PC-9 (cell line): ENCODE results near the gene KDM4D. TPM values are rescaled to one million over a fixed set of nuclear protein-coding genes. Genes with fewer than 3 reads are reported as not detected.

ENCODE experiments used
- BruUV-seq: library from RNA; stranded (reverse); fragments of 400-500 nt; replicated peaks from 2 replicates; lab custom pipeline; 2021; lab: Mats Ljungman, UMichigan
- CTCF ChIA-PET: fragments of 300-600 bp; sonication (Branson Sonifier 250); formaldehyde crosslinking; loops from one replicate; lab custom pipeline; 2022; ENCODE audit warnings: antibody characterized with exemption; lab: Charles Lee
- POLR2A ChIA-PET: fragments of 300-600 bp; sonication (Branson Sonifier 250); formaldehyde crosslinking; loops from one replicate; lab custom pipeline; 2022; ENCODE audit warnings: antibody characterized with exemption; ENCODE audit not compliant: unreplicated experiment; lab: Charles Lee
- DNase-seq, 2 experiments: peaks; one replicate each; pipeline versions ENCODE4 v3.0.0 to v3.0.0-alpha.2; 2015 to 2022; ENCODE audit warnings: mixed read lengths in 1 of 2
- H2AFZ ChIP-seq: fragments of 200-600 bp; sonication (generic); 2 replicates; pipeline ENCODE4 v1.8.1; 2017; ENCODE audit warnings: antibody characterized with exemption
- H3F3A ChIP-seq: fragments of 200-600 bp; sonication (generic); 2 replicates; pipeline ENCODE4 v1.8.1; 2017; ENCODE audit warnings: antibody characterized with exemption, mild to moderate bottlenecking, low read depth; ENCODE audit not compliant: insufficient read depth
- H3K27ac ChIP-seq: fragments of 200-600 bp; sonication (generic); 2 replicates; pipeline ENCODE4 v1.6.1; 2016; ENCODE audit warnings: mixed run types
- H3K27me3 ChIP-seq: fragments of 200-600 bp; sonication (generic); 2 replicates; pipeline ENCODE4 v1.6.1; 2016; ENCODE audit warnings: low read depth, mixed run types; ENCODE audit not compliant: insufficient read depth
- H3K36me3 ChIP-seq: fragments of 200-600 bp; sonication (generic); 2 replicates; pipeline ENCODE4 v1.6.1; 2016; ENCODE audit warnings: low read depth, mixed run types
- H3K4me1 ChIP-seq: fragments of 200-600 bp; sonication (generic); replicated peaks from 2 replicates; pipeline ENCODE4 v1.6.1; 2016; ENCODE audit warnings: mixed run types; ENCODE audit not compliant: insufficient read depth
- H3K4me2 ChIP-seq: fragments of 200-600 bp; sonication (generic); 2 replicates; pipeline ENCODE4 v1.6.1; 2017; ENCODE audit warnings: mixed run types
- H3K4me3 ChIP-seq: fragments of 200-600 bp; sonication (generic); 2 replicates; pipeline ENCODE4 v1.6.1; 2016; ENCODE audit warnings: mixed run types
- H3K79me2 ChIP-seq: fragments of 200-600 bp; sonication (generic); 2 replicates; pipeline ENCODE4 v1.6.1; 2017; ENCODE audit warnings: low read depth, mixed run types
- H3K9me2 ChIP-seq: fragments of 200-600 bp; sonication (generic); 2 replicates; pipeline ENCODE4 v1.8.1; 2017; ENCODE audit warnings: mild to moderate bottlenecking; ENCODE audit not compliant: insufficient read depth
- H3K9me3 ChIP-seq: fragments of 200-600 bp; sonication (generic); 2 replicates; pipeline ENCODE4 v1.8.1; 2016; ENCODE audit warnings: low read depth; ENCODE audit not compliant: insufficient read depth
- H4K20me1 ChIP-seq: fragments of 200-600 bp; sonication (generic); 2 replicates; pipeline ENCODE4 v1.8.1; 2017; ENCODE audit not compliant: insufficient read depth
- EZH2 ChIP-seq: fragments of 200-600 bp; sonication (generic); IDR thresholded peaks from 2 replicates; pipeline ENCODE4 v1.8.0; 2017; ENCODE audit warnings: antibody characterized with exemption, low read depth
- intact Hi-C: fragments of 100-400 bp; cut with micrococcal nuclease; formaldehyde crosslinking; loops from one replicate; pipeline ENCODE4 v1.10.0; 2022; ENCODE audit not compliant: unreplicated experiment
- total RNA-seq: library from RNA; stranded (reverse); gene quantifications from 2 replicates; pipeline ENCODE4 v1.2.3, GENCODE V29; 2021
- TF ChIP-seq, protein P1 (sequence below): fragments of 200-600 bp; sonication (generic); conservative IDR thresholded peaks from 2 replicates; pipeline ENCODE4 v1.6.1; 2017; ENCODE audit warnings: mixed run types, antibody characterized with exemption, mild to moderate bottlenecking, moderate library complexity

The KDM4D gene
- total RNA-seq, 1 experiment from 2014 or later, result 0.85 TPM

DNA sequence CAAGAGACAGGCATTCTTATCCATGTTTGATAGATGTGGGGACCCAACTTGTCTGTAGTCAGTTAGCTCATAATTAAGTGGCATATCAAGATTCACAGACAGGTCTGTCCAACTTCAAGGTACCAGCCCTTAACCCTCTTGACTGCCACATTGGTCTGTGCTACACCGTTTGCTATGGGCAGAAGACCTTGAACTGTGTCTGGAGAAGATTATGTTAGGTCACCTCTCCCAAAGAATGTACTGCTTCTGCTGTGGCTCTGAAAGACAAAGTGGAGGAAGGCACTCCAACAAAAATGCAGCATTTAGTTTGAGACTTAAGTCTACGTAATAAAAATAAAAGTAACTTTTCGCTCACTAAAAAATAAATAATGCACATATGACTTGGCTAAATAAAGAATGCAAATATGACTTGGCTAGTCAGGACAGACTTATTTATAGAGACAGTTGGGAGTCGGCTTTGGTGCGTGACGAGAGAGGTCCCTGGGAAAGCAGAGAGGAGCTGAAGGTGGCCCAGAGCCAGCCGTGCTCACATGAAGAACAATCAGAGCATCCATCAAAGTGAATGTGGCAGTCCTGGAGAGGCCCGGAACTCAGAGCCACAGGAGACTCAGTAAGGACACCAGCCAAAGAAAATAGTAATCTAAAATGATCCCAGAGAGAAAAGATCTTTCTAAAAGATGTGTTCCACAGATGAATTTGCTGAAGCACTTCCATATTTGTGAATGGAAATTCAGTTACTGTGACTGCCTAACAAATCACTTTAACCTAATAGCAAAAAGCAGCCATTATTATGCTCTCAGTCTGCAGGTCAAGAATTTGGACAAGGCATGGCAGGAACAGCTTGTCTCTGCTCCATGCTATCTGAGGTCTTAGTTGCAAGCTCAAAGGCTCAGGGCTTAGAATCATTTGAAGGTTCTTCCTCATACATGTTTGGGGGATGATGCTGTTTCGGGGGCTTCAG, 35.1 kb upstream of the KDM4D start:
- intact Hi-C loops, result no loop called here
- Histone ChIP-seq H2AFZ (no peak overlapping the region), H3K79me2 (no peaks in the 10 kb centered on the region), H3K36me3 (no peaks in the 10 kb centered on the region), H3F3A (peaks cover 2% of the 10 kb centered on the region; the same call in 1 of the 2 replicates), H3K27ac (no peak overlapping the region), H3K9me2 (no peaks in the 10 kb centered on the region), H4K20me1 (no peaks in the 10 kb centered on the region), H3K4me1 (no peaks in the 10 kb centered on the region), H3K4me3 (no peak overlapping the region), H3K27me3 (no peaks in the 10 kb centered on the region), H3K4me2 (no peak overlapping the region), H3K9me3 (no peaks in the 10 kb centered on the region)
- BruUV-seq, result no TSS peak
- ChIA-PET CTCF (no interaction called here), POLR2A (no interaction called here)
- no peak for DNase-seq
- TF ChIP-seq, protein P1, sequence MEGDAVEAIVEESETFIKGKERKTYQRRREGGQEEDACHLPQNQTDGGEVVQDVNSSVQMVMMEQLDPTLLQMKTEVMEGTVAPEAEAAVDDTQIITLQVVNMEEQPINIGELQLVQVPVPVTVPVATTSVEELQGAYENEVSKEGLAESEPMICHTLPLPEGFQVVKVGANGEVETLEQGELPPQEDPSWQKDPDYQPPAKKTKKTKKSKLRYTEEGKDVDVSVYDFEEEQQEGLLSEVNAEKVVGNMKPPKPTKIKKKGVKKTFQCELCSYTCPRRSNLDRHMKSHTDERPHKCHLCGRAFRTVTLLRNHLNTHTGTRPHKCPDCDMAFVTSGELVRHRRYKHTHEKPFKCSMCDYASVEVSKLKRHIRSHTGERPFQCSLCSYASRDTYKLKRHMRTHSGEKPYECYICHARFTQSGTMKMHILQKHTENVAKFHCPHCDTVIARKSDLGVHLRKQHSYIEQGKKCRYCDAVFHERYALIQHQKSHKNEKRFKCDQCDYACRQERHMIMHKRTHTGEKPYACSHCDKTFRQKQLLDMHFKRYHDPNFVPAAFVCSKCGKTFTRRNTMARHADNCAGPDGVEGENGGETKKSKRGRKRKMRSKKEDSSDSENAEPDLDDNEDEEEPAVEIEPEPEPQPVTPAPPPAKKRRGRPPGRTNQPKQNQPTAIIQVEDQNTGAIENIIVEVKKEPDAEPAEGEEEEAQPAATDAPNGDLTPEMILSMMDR, result no peak
- TF ChIP-seq EZH2, result no peak

DNA sequence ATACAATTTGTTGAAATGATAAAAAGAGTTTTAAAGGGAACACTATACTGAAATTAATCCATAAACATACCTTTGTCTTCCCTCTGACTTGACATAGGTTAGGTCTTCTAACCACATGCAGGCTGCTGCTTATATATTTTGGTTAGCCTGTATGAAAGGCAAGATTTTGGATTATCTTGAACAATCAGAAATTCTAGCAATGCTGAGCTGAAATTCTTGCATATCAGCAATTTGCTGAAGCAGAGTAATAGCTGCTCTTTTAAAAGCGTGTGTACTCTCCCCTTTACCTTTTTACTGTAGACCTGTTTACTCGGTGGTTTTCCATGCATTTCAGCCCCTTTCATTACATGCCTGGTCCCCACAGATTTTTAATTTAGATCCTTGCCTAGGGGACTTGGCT, 34.2 kb upstream of the KDM4D start:
- no peak for DNase-seq
- no peaks in the 10 kb centered on the region for H4K20me1 ChIP-seq
- ChIA-PET POLR2A (no interaction called here), CTCF (no interaction called here)
- H3K79me2 ChIP-seq, result no peaks in the 10 kb centered on the region
- no peaks in the 10 kb centered on the region for H3K9me3 ChIP-seq
- no peaks in the 10 kb centered on the region for H3K4me1 ChIP-seq
- H3K4me2 ChIP-seq, result no peak overlapping the region
- no peaks in the 10 kb centered on the region for H3K36me3 ChIP-seq
- no peaks in the 10 kb centered on the region for H3K27me3 ChIP-seq
- no TSS peak for BruUV-seq
- intact Hi-C loops, result no loop called here
- H3K4me3 ChIP-seq, result no peak overlapping the region
- TF ChIP-seq, protein P1, result no peak
- no peak for TF ChIP-seq EZH2
- H3F3A ChIP-seq, result no peaks in the 10 kb centered on the region; the same call in 1 of the 2 replicates
- no peak overlapping the region for H2AFZ ChIP-seq
- H3K9me2 ChIP-seq, result no peaks in the 10 kb centered on the region
- H3K27ac ChIP-seq, result no peak overlapping the region

DNA sequence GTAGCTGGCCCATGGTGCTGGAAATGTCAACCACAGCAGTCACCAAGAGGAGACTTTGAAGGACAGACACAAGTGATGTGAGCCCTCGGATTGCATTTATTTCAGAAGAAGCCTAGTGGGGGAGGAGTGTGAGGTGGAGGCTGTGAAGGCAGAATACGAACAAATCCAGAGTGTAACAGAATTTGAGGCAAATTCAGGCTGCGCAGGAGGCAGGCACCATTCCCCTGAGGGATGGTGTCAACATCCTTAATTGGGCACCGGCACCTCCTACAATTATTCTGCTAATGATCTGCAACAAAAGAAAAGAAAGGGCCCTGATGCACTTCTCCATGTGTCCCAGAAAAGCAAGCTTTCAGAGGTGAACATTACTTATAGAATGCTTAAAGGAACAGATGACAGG, 32.4 kb upstream of the KDM4D start:
- CTCF ChIA-PET, result no interaction called here
- intact Hi-C loops, result no loop called here

More for the DNA sequence above, 32.4 kb upstream of the KDM4D start:
- Histone ChIP-seq H4K20me1 (no peaks in the 10 kb centered on the region), H3K79me2 (no peaks in the 10 kb centered on the region), H3K4me2 (no peak overlapping the region), H3K27ac (no peak overlapping the region), H3K27me3 (no peaks in the 10 kb centered on the region), H3K36me3 (no peaks in the 10 kb centered on the region), H3F3A (no peaks in the 10 kb centered on the region), H3K4me1 (no peaks in the 10 kb centered on the region), H2AFZ (no peak overlapping the region), H3K9me2 (no peaks in the 10 kb centered on the region), H3K4me3 (no peak overlapping the region), H3K9me3 (no peaks in the 10 kb centered on the region)
- TF ChIP-seq EZH2, result no peak
- TF ChIP-seq, protein P1, result no peak
- DNase-seq, result no peak
- POLR2A ChIA-PET, result no interaction called here
- BruUV-seq, result no TSS peak
